Activated B cell treated with CpG ODN at 0.5 μM for 24 hours (primary cell): ENCODE results near the gene ITGA11. TPM values are rescaled to one million over a fixed set of nuclear protein-coding genes. Genes with fewer than 3 reads are reported as not detected.

Experiments used
- ATAC-seq: fragments of 200-7000 bp; cut with Tn5 transposase; one replicate; pipeline ENCODE4 v1.10.0; 2021; ENCODE audit warnings: low read depth, mild to moderate bottlenecking, moderate library complexity
- CTCF ChIA-PET: fragments of 350-600 bp; sonication (Branson Sonifier 250); formaldehyde crosslinking; loops from one replicate; lab custom pipeline; 2021; ENCODE audit warnings: antibody characterized with exemption; lab: Charles Lee
- POLR2A ChIA-PET: fragments of 350-600 bp; sonication (Branson Sonifier 250); formaldehyde crosslinking; loops from one replicate; lab custom pipeline; 2021; ENCODE audit warnings: antibody characterized with exemption; lab: Charles Lee
- DNase-seq: peaks from one replicate; pipeline ENCODE4 v3.0.0; 2022
- H3K27ac Mint-ChIP-seq: one replicate; pipeline ENCODE4 v1.8.0; 2020; ENCODE audit warnings: mixed read lengths
- H3K27me3 Mint-ChIP-seq: one replicate; pipeline ENCODE4 v1.8.0; 2021; ENCODE audit warnings: mixed read lengths
- H3K36me3 Mint-ChIP-seq: one replicate; pipeline ENCODE4 v1.8.0; 2021; ENCODE audit warnings: low read depth, mixed read lengths
- H3K4me1 Mint-ChIP-seq: one replicate; pipeline ENCODE4 v1.8.0; 2021; ENCODE audit warnings: mixed read lengths
- H3K4me3 Mint-ChIP-seq: one replicate; pipeline ENCODE4 v1.8.0; 2020; ENCODE audit warnings: mild to moderate bottlenecking, mixed read lengths
- H3K9me3 Mint-ChIP-seq: one replicate; pipeline ENCODE4 v1.8.0; 2020; ENCODE audit warnings: mixed read lengths
- intact Hi-C: fragments of 100-400 bp; cut with micrococcal nuclease; formaldehyde crosslinking; loops from one replicate; pipeline ENCODE4 v1.15.1; 2024
- total RNA-seq: library from RNA; stranded (reverse); gene quantifications from 2 replicates; pipeline ENCODE4 v1.2.3, GENCODE V29; 2022
- TF ChIP-seq, protein P1 (sequence below): fragments of 200-600 bp; IDR thresholded peaks from one replicate; pipeline ENCODE4 v1.8.0; 2022; ENCODE audit warnings: antibody characterized with exemption, mild to moderate bottlenecking

The ITGA11 gene
- total RNA-seq, 1 donor from 2014 or later = not detected

DNA sequence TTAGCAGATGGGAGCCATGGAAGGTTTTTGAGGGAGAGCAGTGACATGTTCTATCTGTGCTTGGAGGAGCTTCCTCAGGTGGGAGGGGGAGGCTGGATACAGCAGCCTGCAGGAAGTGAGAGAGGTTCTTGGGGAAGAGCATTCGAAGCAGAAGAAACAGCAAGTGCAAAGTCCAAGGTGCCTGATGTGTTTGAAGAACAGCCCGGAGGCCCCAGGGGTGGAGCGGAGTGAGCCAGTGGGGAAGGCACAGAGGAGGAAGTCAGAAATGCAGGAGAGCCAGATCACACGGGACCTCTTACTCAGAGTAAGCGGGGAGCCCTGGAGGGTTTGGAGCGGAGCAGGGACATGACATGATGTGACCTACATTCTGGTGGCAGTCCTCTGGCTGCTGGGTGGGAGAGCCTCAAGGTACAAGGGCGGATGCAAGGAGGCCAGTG, 10.8 kb downstream of the ITGA11 start:
- Mint-ChIP-seq H3K4me3 (no peak overlapping the region), H3K36me3 (no peaks in the 10 kb centered on the region), H3K27ac (no peak overlapping the region), H3K27me3 (peaks cover 3% of the 10 kb centered on the region), H3K4me1 (no peaks in the 10 kb centered on the region), H3K9me3 (no peaks in the 10 kb centered on the region)
- DNase-seq (no peak), ATAC-seq (no peak)
- intact Hi-C loops = no loop called here
- ChIA-PET CTCF (no interaction called here), POLR2A (no interaction called here)
- TF ChIP-seq, protein P1, sequence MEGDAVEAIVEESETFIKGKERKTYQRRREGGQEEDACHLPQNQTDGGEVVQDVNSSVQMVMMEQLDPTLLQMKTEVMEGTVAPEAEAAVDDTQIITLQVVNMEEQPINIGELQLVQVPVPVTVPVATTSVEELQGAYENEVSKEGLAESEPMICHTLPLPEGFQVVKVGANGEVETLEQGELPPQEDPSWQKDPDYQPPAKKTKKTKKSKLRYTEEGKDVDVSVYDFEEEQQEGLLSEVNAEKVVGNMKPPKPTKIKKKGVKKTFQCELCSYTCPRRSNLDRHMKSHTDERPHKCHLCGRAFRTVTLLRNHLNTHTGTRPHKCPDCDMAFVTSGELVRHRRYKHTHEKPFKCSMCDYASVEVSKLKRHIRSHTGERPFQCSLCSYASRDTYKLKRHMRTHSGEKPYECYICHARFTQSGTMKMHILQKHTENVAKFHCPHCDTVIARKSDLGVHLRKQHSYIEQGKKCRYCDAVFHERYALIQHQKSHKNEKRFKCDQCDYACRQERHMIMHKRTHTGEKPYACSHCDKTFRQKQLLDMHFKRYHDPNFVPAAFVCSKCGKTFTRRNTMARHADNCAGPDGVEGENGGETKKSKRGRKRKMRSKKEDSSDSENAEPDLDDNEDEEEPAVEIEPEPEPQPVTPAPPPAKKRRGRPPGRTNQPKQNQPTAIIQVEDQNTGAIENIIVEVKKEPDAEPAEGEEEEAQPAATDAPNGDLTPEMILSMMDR = no peak

- DNase-seq (peak; percentile 1), ATAC-seq (no peak)
- TF ChIP-seq, protein P1 = no peak
- Mint-ChIP-seq H3K36me3 (no peaks in the 10 kb centered on the region), H3K27me3 (peaks cover 3% of the 10 kb centered on the region), H3K4me1 (no peaks in the 10 kb centered on the region), H3K9me3 (no peaks in the 10 kb centered on the region), H3K27ac (no peak overlapping the region), H3K4me3 (no peak overlapping the region)
- ChIA-PET POLR2A (no interaction called here), CTCF (no interaction called here)
- intact Hi-C loops = no loop called here
Measured at GRCh38 chr15:68420186-68420684, 11.7 kb downstream of the ITGA11 start.

DNA sequence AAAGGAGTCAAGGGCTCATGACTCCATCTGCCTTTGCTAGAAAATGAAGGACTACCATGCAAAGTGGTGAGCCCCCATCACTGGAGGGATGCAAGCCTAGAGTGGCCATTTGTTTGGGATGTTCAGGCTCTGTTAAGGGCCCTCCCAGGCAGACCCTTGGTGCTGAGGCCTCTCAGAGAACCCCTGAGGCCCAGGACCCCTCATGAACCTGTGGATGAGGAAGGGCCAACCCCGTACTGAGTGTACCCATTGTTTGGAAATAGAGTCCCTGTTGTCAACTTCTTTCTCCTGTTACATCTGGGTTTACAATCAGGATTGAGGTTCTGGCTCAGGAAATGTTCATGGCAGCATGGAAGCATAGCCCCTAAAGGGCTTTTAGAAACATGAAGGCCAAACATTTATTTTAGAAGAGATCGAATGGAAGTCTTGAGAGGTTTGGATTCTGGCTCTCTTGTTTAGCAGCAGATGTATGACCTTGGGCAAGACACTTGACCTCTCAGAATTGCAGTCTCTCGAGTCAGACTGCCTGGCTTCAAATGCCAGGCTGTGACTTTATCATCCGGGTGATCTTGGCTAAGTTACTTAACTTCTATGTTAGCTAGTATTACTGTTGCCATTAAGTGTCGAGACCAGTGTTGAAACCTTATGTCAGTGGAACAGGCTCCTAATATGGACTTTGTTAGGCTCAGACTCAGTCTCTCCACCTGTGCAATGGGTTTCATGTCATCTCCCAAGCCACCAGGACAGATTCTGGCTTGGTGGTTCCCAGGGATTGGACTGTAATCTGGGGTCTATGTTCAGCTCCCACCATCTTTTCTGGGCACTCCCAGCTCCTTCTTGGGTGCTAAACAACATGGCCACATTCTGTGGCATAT, 12.4 kb downstream of the ITGA11 start:
- no peaks in the 10 kb centered on the region for H3K4me1 Mint-ChIP-seq
- peaks cover 3% of the 10 kb centered on the region for H3K27me3 Mint-ChIP-seq
- ATAC-seq = no peak
- H3K4me3 Mint-ChIP-seq = no peak overlapping the region
- TF ChIP-seq, protein P1 = no peak
- no peaks in the 10 kb centered on the region for H3K9me3 Mint-ChIP-seq
- ChIA-PET POLR2A (no interaction called here), CTCF (no interaction called here)
- H3K27ac Mint-ChIP-seq = no peak overlapping the region
- H3K36me3 Mint-ChIP-seq = no peaks in the 10 kb centered on the region
- DNase-seq = peak; percentile 1
- intact Hi-C loops = no loop called here

GRCh38 chr15:68418611-68419161, 13.3 kb downstream of the ITGA11 start:
- ATAC-seq (no peak), DNase-seq (peak; percentile 1)
- Mint-ChIP-seq H3K4me3 (no peak overlapping the region), H3K36me3 (no peaks in the 10 kb centered on the region), H3K27ac (no peak overlapping the region), H3K4me1 (no peaks in the 10 kb centered on the region), H3K27me3 (peaks cover 3% of the 10 kb centered on the region), H3K9me3 (no peaks in the 10 kb centered on the region)
- TF ChIP-seq, protein P1 = no peak
- ChIA-PET POLR2A (no interaction called here), CTCF (no interaction called here)
- intact Hi-C loops = no loop called here

DNA sequence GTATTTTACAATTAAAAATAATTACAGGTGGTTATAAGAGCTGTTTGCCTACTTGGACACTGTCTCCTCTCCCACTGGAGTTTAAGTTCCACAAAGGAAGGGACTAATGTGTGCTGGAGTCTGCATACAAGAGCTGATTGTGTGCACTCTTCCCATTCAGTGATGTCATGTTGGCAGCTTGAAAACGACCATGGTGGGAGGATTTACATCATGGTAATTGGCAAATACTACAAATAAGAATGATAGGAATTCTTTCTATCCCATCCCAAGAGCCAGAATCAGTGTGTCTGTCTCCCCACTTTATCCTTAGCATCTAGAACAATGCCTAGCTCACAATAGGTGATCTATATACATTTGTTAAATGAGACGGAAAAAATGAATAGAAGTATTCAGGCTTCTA, 14.1 kb downstream of the ITGA11 start:
- ATAC-seq (no peak), DNase-seq (no peak)
- ChIA-PET CTCF (no interaction called here), POLR2A (no interaction called here)
- no peak overlapping the region for H3K27ac Mint-ChIP-seq
- no peak overlapping the region for H3K4me3 Mint-ChIP-seq
- TF ChIP-seq, protein P1 = no peak
- intact Hi-C loops = no loop called here
- peaks cover 3% of the 10 kb centered on the region for H3K27me3 Mint-ChIP-seq
- no peaks in the 10 kb centered on the region for H3K4me1 Mint-ChIP-seq
- H3K36me3 Mint-ChIP-seq = no peaks in the 10 kb centered on the region
- no peaks in the 10 kb centered on the region for H3K9me3 Mint-ChIP-seq
